SK-N-SH treated with all-trans-retinoic acid at 6 μM for 48 hours (cell line): Measurements from ENCODE around the gene NRSN2.

Source experiments
- ATAC-seq: fragments of 200-7000 bp; cut with Tn5 transposase; 3 replicates; pipeline ENCODE4 v1.9.1; 2020; ENCODE audit warnings: mild to moderate bottlenecking, moderate library complexity
- ARNTL ChIP-seq: fragments of 450-650 bp; formaldehyde crosslinking; IDR thresholded peaks from 2 replicates; pipeline ENCODE4 v1.5.0; 2020; ENCODE audit warnings: low read depth, mild to moderate bottlenecking, moderate library complexity, borderline replicate concordance
- BACH2 ChIP-seq: fragments of 250-450 bp; sonication (Bioruptor Pico); IDR thresholded peaks from 2 replicates; pipeline ENCODE4 v1.9.0; 2021; ENCODE audit warnings: mild to moderate bottlenecking, borderline replicate concordance
- CREB5 ChIP-seq: fragments of 250-450 bp; sonication (Bioruptor Pico); IDR thresholded peaks from 2 replicates; pipeline ENCODE4 v1.5.1; 2020; ENCODE audit warnings: low read depth, mild to moderate bottlenecking, moderate library complexity
- CSDC2 ChIP-seq: fragments of 250-450 bp; sonication (Bioruptor Pico); IDR thresholded peaks from 2 replicates; pipeline ENCODE4 v1.5.0; 2020; ENCODE audit warnings: mild to moderate bottlenecking, moderate library complexity
- CSRNP3 ChIP-seq: fragments of 250-450 bp; sonication (Bioruptor Pico); IDR thresholded peaks from 2 replicates; pipeline ENCODE4 v1.5.1; 2021; ENCODE audit warnings: mild to moderate bottlenecking, moderate library complexity
- GLIS3 ChIP-seq: fragments of 250-450 bp; sonication (Bioruptor Pico); IDR thresholded peaks from 2 replicates; pipeline ENCODE4 v1.5.0; 2020; ENCODE audit warnings: mild to moderate bottlenecking, moderate library complexity
- OSR1 ChIP-seq: fragments of 250-450 bp; sonication (Bioruptor Pico); IDR thresholded peaks from 2 replicates; pipeline ENCODE4 v1.8.0; 2022; ENCODE audit warnings: moderate library complexity, mild to moderate bottlenecking, inconsistent platforms
- PPARA ChIP-seq: fragments of 250-450 bp; sonication (Bioruptor Pico); IDR thresholded peaks from 2 replicates; pipeline ENCODE4 v1.5.0; 2020; ENCODE audit warnings: mild to moderate bottlenecking, borderline replicate concordance
- RARB ChIP-seq: fragments of 250-450 bp; sonication (Bioruptor Pico); IDR thresholded peaks from 2 replicates; pipeline ENCODE4 v1.8.0; 2021; ENCODE audit warnings: mild to moderate bottlenecking, moderate library complexity
- SNAI2 ChIP-seq: fragments of 250-450 bp; sonication (Bioruptor Pico); IDR thresholded peaks from 2 replicates; pipeline ENCODE4 v1.5.0; 2020; ENCODE audit warnings: mild to moderate bottlenecking, moderate library complexity
- TCF4 ChIP-seq: fragments of 250-450 bp; sonication (Bioruptor Pico); IDR thresholded peaks from 2 replicates; pipeline ENCODE4 v1.8.0; 2021; ENCODE audit warnings: mild to moderate bottlenecking, moderate library complexity, borderline replicate concordance
- TOX ChIP-seq: fragments of 250-450 bp; sonication (Bioruptor Pico); IDR thresholded peaks from 2 replicates; pipeline ENCODE4 v1.8.0; 2021; ENCODE audit warnings: mild to moderate bottlenecking, moderate library complexity, borderline replicate concordance
- ZC3H10 ChIP-seq: fragments of 250-450 bp; sonication (Bioruptor Pico); IDR thresholded peaks from 2 replicates; pipeline ENCODE4 v1.5.1; 2021; ENCODE audit warnings: mild to moderate bottlenecking, moderate library complexity
- ZFP3 ChIP-seq: fragments of 250-450 bp; sonication (Bioruptor Pico); IDR thresholded peaks from 2 replicates; pipeline ENCODE4 v1.5.0; 2020; ENCODE audit warnings: mild to moderate bottlenecking, moderate library complexity
- ZFP30 ChIP-seq: fragments of 450-650 bp; formaldehyde crosslinking; IDR thresholded peaks from 2 replicates; pipeline ENCODE4 v1.5.0; 2022; ENCODE audit warnings: mild to moderate bottlenecking, moderate library complexity
- ZNF565 ChIP-seq: fragments of 450-650 bp; formaldehyde crosslinking; conservative IDR thresholded peaks from 2 replicates; pipeline ENCODE4 v1.5.0; 2020; ENCODE audit warnings: low read depth, mild to moderate bottlenecking, moderate library complexity
- ZNF70 ChIP-seq: fragments of 450-650 bp; formaldehyde crosslinking; IDR thresholded peaks from 2 replicates; pipeline ENCODE4 v1.5.0; 2020; ENCODE audit warnings: mild to moderate bottlenecking, moderate library complexity
- ZNF8 ChIP-seq: fragments of 450-650 bp; formaldehyde crosslinking; IDR thresholded peaks from 2 replicates; pipeline ENCODE4 v1.5.0; 2020; ENCODE audit warnings: mild to moderate bottlenecking, moderate library complexity
- TF ChIP-seq, protein P1 (sequence below): fragments of 250-450 bp; sonication (Bioruptor Pico); IDR thresholded peaks from 2 replicates; pipeline ENCODE4 v1.8.0; 2020; ENCODE audit warnings: mild to moderate bottlenecking, moderate library complexity, borderline replicate concordance
- TF ChIP-seq, protein P2 (sequence below): fragments of 250-450 bp; sonication (Bioruptor Pico); IDR thresholded peaks from 2 replicates; pipeline ENCODE4 v1.5.0; 2020; ENCODE audit warnings: mild to moderate bottlenecking, moderate library complexity

Gene NRSN2

DNA sequence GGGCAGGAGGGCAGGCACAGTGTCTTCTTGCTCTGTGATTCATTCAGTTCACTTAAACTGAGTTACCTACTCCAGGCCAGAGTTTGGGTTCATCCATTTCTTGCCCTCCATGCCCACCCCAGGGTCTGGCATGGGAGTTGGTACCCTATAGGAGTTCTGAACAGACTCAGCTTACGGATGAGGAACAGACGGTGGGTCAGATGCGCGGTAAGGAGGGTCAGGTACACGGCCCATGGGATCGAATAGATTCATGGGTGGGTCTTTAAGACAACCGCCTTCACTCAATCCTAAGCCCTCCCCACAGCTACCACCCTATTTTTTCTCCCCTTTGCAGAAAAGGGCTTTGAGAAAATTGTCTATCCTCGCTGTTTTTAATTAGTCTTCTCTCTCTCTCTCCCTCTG, 20.6 kb downstream of the NRSN2 start (continued):
- TF ChIP-seq ARNTL: no peak
- TF ChIP-seq, all 23 proteins: peak for 0

DNA sequence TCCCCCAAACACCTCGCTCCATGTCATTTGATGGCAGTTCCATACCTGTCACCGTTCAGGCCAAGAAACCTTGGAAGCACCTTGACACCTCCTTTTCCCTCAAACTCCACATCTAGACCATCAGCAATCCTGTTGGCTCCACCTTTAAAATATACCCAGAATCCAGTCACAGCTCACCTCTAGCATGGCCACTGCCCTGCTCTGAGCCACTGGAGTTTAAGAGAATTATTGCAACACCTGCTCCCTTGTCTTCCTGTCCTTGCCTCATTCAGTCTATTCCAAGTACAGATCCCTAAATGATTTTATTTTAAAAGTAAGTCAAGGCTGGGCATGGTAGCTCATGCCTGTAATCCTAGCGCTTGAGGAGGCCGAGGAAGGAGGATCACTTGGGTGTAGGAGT, 22.0 kb downstream of the NRSN2 start:
- no peak for TF ChIP-seq SNAI2 (CRISPR knock-in tag)
- no peak for TF ChIP-seq ZNF8 (CRISPR knock-in tag)
- TF ChIP-seq ZFP3 (CRISPR knock-in tag): no peak
- no peak for TF ChIP-seq TCF4 (CRISPR knock-in tag)
- TF ChIP-seq GLIS3 (CRISPR knock-in tag): no peak
- TF ChIP-seq PPARA (CRISPR knock-in tag): no peak
- TF ChIP-seq RARB (CRISPR knock-in tag): no peak
- no peak for TF ChIP-seq ARNTL
- no peak for TF ChIP-seq CREB5 (CRISPR knock-in tag)
- TF ChIP-seq ZNF70: no peak
- TF ChIP-seq, protein P1, sequence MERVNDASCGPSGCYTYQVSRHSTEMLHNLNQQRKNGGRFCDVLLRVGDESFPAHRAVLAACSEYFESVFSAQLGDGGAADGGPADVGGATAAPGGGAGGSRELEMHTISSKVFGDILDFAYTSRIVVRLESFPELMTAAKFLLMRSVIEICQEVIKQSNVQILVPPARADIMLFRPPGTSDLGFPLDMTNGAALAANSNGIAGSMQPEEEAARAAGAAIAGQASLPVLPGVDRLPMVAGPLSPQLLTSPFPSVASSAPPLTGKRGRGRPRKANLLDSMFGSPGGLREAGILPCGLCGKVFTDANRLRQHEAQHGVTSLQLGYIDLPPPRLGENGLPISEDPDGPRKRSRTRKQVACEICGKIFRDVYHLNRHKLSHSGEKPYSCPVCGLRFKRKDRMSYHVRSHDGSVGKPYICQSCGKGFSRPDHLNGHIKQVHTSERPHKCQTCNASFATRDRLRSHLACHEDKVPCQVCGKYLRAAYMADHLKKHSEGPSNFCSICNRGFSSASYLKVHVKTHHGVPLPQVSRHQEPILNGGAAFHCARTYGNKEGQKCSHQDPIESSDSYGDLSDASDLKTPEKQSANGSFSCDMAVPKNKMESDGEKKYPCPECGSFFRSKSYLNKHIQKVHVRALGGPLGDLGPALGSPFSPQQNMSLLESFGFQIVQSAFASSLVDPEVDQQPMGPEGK (CRISPR knock-in tag): no peak
- no peak for TF ChIP-seq BACH2 (CRISPR knock-in tag)
- no peak for TF ChIP-seq OSR1 (CRISPR knock-in tag)
- TF ChIP-seq, protein P2, sequence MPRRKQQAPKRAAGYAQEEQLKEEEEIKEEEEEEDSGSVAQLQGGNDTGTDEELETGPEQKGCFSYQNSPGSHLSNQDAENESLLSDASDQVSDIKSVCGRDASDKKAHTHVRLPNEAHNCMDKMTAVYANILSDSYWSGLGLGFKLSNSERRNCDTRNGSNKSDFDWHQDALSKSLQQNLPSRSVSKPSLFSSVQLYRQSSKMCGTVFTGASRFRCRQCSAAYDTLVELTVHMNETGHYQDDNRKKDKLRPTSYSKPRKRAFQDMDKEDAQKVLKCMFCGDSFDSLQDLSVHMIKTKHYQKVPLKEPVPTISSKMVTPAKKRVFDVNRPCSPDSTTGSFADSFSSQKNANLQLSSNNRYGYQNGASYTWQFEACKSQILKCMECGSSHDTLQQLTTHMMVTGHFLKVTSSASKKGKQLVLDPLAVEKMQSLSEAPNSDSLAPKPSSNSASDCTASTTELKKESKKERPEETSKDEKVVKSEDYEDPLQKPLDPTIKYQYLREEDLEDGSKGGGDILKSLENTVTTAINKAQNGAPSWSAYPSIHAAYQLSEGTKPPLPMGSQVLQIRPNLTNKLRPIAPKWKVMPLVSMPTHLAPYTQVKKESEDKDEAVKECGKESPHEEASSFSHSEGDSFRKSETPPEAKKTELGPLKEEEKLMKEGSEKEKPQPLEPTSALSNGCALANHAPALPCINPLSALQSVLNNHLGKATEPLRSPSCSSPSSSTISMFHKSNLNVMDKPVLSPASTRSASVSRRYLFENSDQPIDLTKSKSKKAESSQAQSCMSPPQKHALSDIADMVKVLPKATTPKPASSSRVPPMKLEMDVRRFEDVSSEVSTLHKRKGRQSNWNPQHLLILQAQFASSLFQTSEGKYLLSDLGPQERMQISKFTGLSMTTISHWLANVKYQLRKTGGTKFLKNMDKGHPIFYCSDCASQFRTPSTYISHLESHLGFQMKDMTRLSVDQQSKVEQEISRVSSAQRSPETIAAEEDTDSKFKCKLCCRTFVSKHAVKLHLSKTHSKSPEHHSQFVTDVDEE (CRISPR knock-in tag): no peak
- TF ChIP-seq TOX (CRISPR knock-in tag): no peak
- no peak for TF ChIP-seq CSRNP3 (CRISPR knock-in tag)
- no peak for TF ChIP-seq ZC3H10
- no peak for TF ChIP-seq ZNF565
- no peak for TF ChIP-seq CSDC2 (CRISPR knock-in tag)

DNA sequence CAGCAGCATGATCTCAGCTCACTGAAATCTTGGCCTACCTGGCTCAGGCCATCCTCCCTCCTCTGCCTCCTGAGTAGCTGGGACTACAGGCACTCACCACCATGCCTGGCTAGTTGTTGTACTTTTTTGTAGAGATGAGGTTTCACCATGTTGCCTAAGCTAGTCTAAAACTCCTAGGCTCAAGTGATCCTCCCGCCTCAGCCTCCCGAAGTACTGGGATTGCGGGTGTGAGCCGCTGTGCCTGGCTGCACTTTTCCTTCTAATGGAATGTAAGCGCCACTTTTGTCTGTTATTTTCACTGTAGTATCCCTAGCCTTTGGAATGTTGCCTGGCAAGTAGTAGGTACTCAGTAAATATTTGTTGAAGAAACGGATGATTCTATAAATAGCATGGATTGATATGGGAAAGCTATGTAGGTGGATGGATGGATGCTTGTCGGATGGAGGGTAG, 23.3 kb downstream of the NRSN2 start:
- TF ChIP-seq SNAI2 (CRISPR knock-in tag) (no peak), ZFP30 (CRISPR knock-in tag) (no peak), ZC3H10 (no peak)
- TF ChIP-seq, protein P1 (CRISPR knock-in tag): no peak
- no peak for ATAC-seq

More for the DNA sequence above, 22.0 kb downstream of the NRSN2 start:
- ATAC-seq: no peak
